HEK293 (cell line): ENCODE data around the gene DNASE2.
A peak's percentile ranks its signal among the peaks of the same experiment; 100 is the strongest.

Experiments
- CTCF ChIA-PET: fragments of 350-600 bp; formaldehyde crosslinking; extraction: SDS; loops from one replicate; lab custom pipeline; 2021; ENCODE audit warnings: antibody characterized with exemption; lab: Yijun Ruan, JAX
- POLR2A ChIA-PET: fragments of 300-600 bp; formaldehyde crosslinking; extraction: SDS; loops from one replicate; lab custom pipeline; 2020; ENCODE audit warnings: antibody characterized with exemption, inconsistent platforms; lab: Yijun Ruan, JAX
- H3K27ac ChIP-seq: fragments of 200-500 bp; sonication (Bioruptor generic); 2 replicates; pipeline ENCODE4 v1.5.1; 2014; ENCODE audit warnings: low read depth, low read length, control low read depth, inconsistent platforms; ENCODE audit errors: extremely low read depth
- H3K36me3 ChIP-seq, 2 experiments: fragments of 200-500 bp in 1 of 2; sonication (Bioruptor generic) in 1 of 2; 1 replicate in 1 of 2; 2 replicates in 1 of 2; pipeline ENCODE4 v1.5.1; 2014 to 2017; ENCODE audit warnings: inconsistent platforms in 2 of 2, low read length in 2 of 2; ENCODE audit not compliant: control insufficient read depth in 2 of 2, insufficient read depth in 1 of 2
- H3K4me1 ChIP-seq: fragments of 200-500 bp; sonication (Bioruptor generic); 2 replicates; pipeline ENCODE4 v1.5.1; 2014; ENCODE audit warnings: mild to moderate bottlenecking, low read length, inconsistent platforms; ENCODE audit not compliant: control insufficient read depth, insufficient read depth
- H3K4me3 ChIP-seq: 2 replicates; pipeline ENCODE4 v1.5.1; 2011; ENCODE audit warnings: low read depth, mild to moderate bottlenecking, control low read depth, low read length, moderate library complexity
- H3K9me3 ChIP-seq: fragments of 200-500 bp; sonication (Bioruptor generic); 2 replicates; pipeline ENCODE4 v1.5.1; 2014; ENCODE audit warnings: low read depth, low read length, inconsistent platforms; ENCODE audit not compliant: control insufficient read depth, insufficient read depth
- GLIS1 ChIP-seq: fragments of 450-650 bp; formaldehyde crosslinking; IDR thresholded peaks from 2 replicates; pipeline ENCODE4 v1.5.1; 2016; ENCODE audit warnings: missing biosample characterization, missing genetic modification characterization
- GLIS2 ChIP-seq: fragments of 450-650 bp; formaldehyde crosslinking; IDR thresholded peaks from 2 replicates; pipeline ENCODE4 v1.5.1; 2016; ENCODE audit warnings: missing biosample characterization, missing genetic modification characterization
- KLF9 ChIP-seq: fragments of 450-650 bp; formaldehyde crosslinking; IDR thresholded peaks from 2 replicates; pipeline ENCODE4 v1.5.1; 2016; ENCODE audit warnings: missing biosample characterization, missing genetic modification characterization, low read depth
- SCRT1 ChIP-seq: fragments of 450-650 bp; formaldehyde crosslinking; IDR thresholded peaks from 2 replicates; pipeline ENCODE4 v1.5.1; 2016; ENCODE audit warnings: missing biosample characterization, missing genetic modification characterization, borderline replicate concordance
- SCRT2 ChIP-seq: fragments of 450-650 bp; formaldehyde crosslinking; IDR thresholded peaks from 2 replicates; pipeline ENCODE4 v1.5.1; 2016; ENCODE audit warnings: missing biosample characterization, missing genetic modification characterization
- ZBTB20 ChIP-seq: fragments of 450-650 bp; formaldehyde crosslinking; IDR thresholded peaks from 2 replicates; pipeline ENCODE4 v1.5.1; 2016; ENCODE audit warnings: missing biosample characterization, missing genetic modification characterization
- ZBTB8A ChIP-seq: fragments of 450-650 bp; formaldehyde crosslinking; IDR thresholded peaks from 2 replicates; pipeline ENCODE4 v1.5.1; 2016; ENCODE audit warnings: missing biosample characterization, missing genetic modification characterization
- ZNF121 ChIP-seq: fragments of 450-650 bp; formaldehyde crosslinking; IDR thresholded peaks from 2 replicates; pipeline ENCODE4 v1.5.1; 2016; ENCODE audit warnings: missing biosample characterization, missing genetic modification characterization
- ZNF169 ChIP-seq: fragments of 450-650 bp; formaldehyde crosslinking; IDR thresholded peaks from 2 replicates; pipeline ENCODE4 v1.5.1; 2016; ENCODE audit warnings: missing biosample characterization, missing genetic modification characterization
- ZNF18 ChIP-seq: fragments of 450-650 bp; formaldehyde crosslinking; IDR thresholded peaks from 2 replicates; pipeline ENCODE4 v1.5.1; 2016; ENCODE audit warnings: missing biosample characterization, missing genetic modification characterization
- ZNF2 ChIP-seq: fragments of 450-650 bp; formaldehyde crosslinking; IDR thresholded peaks from 2 replicates; pipeline ENCODE4 v1.5.1; 2016; ENCODE audit warnings: missing biosample characterization, missing genetic modification characterization
- ZNF292 ChIP-seq: fragments of 450-650 bp; formaldehyde crosslinking; IDR thresholded peaks from 2 replicates; pipeline ENCODE4 v1.5.1; 2016; ENCODE audit warnings: low read depth, missing biosample characterization, missing genetic modification characterization, borderline replicate concordance
- ZNF335 ChIP-seq: fragments of 450-650 bp; formaldehyde crosslinking; conservative IDR thresholded peaks from 2 replicates; pipeline ENCODE4 v1.5.1; 2016; ENCODE audit warnings: missing biosample characterization, missing genetic modification characterization
- ZNF585B ChIP-seq: fragments of 450-650 bp; formaldehyde crosslinking; IDR thresholded peaks from 2 replicates; pipeline ENCODE4 v1.5.1; 2016; ENCODE audit warnings: missing biosample characterization, missing genetic modification characterization
- TF ChIP-seq, protein P1 (sequence below): fragments of 450-650 bp; formaldehyde crosslinking; IDR thresholded peaks from 2 replicates; pipeline ENCODE4 v1.5.1; 2016; ENCODE audit warnings: missing biosample characterization, missing genetic modification characterization
- TF ChIP-seq, protein P2 (sequence below): fragments of 450-650 bp; formaldehyde crosslinking; IDR thresholded peaks from 2 replicates; pipeline ENCODE4 v1.5.1; 2016; ENCODE audit warnings: missing biosample characterization, missing genetic modification characterization
- TF ChIP-seq, protein P3 (sequence below): fragments of 450-650 bp; formaldehyde crosslinking; IDR thresholded peaks from 2 replicates; pipeline ENCODE4 v1.5.1; 2016; ENCODE audit warnings: missing biosample characterization, missing genetic modification characterization
- TF ChIP-seq, protein P4 (sequence below): fragments of 450-650 bp; formaldehyde crosslinking; optimal IDR thresholded peaks from 2 replicates; pipeline ENCODE3; 2016; ENCODE audit warnings: missing biosample characterization, mild to moderate bottlenecking, missing genetic modification characterization

The DNASE2 gene

GRCh38 chr19:12885749-12886650 is 4.8 kb upstream of the DNASE2 start:
- Histone ChIP-seq H3K4me3 (no peak overlapping the region), H3K27ac (no peak overlapping the region; the same call in 1 of the 2 replicates), H3K9me3 (no peaks in the 10 kb centered on the region), H3K4me1 (no peaks in the 10 kb centered on the region), H3K36me3 (no peaks in the 10 kb centered on the region)
- ChIA-PET POLR2A (interaction anchor here (0.7 to 1.6 kb wide), 10 partner anchors 28 to 95 kb away, joined by 3 to 10 read pairs (median 3); partner anchors contain the start of genes CALR, FARSA, JUNB and SYCE2), CTCF (interaction anchor here (0.6 to 2.1 kb wide), 10 partner anchors 9 to 79 kb away, joined by 3 to 15 read pairs (median 4); no protein-coding TSS in a partner anchor)
- TF ChIP-seq, protein P1, sequence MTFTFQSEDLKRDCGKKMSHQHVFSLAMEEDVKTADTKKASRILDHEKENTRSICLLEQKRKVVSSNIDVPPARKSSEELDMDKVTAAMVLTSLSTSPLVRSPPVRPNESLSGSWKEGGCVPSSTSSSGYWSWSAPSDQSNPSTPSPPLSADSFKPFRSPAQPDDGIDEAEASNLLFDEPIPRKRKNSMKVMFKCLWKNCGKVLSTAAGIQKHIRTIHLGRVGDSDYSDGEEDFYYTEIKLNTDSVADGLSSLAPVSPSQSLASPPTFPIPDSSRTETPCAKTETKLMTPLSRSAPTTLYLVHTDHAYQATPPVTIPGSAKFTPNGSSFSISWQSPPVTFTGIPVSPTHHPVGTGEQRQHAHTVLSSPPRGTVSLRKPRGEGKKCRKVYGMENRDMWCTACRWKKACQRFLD (tag by site-specific recombination), result no peak
- TF ChIP-seq ZNF121, result 0 out of 2 replicates have a peak, but pooled peaks have one; percentile 40

GRCh38 chr19:12884926-12885748 is 3.9 kb upstream of the DNASE2 start:
- H3K4me1 ChIP-seq, result no peaks in the 10 kb centered on the region
- H3K36me3 ChIP-seq, result no peaks in the 10 kb centered on the region
- H3K4me3 ChIP-seq, result peak overlapping the region; percentile 29
- H3K9me3 ChIP-seq, result no peaks in the 10 kb centered on the region
- CTCF ChIA-PET, result interaction anchor here (0.6 to 2.1 kb wide), 15 partner anchors 10 to 794 kb away, joined by 3 to 15 read pairs (median 4); partner anchors contain the start of gene RAD23A
- 0 out of 2 replicates have a peak, but pooled peaks have one; percentile 16 for TF ChIP-seq SCRT1
- peak; percentile 57; the same call in 1 of the 2 replicates for TF ChIP-seq SCRT2
- TF ChIP-seq ZNF292, result no peak
- no peak for TF ChIP-seq ZNF18 (tag by site-specific recombination)
- TF ChIP-seq, protein P2, sequence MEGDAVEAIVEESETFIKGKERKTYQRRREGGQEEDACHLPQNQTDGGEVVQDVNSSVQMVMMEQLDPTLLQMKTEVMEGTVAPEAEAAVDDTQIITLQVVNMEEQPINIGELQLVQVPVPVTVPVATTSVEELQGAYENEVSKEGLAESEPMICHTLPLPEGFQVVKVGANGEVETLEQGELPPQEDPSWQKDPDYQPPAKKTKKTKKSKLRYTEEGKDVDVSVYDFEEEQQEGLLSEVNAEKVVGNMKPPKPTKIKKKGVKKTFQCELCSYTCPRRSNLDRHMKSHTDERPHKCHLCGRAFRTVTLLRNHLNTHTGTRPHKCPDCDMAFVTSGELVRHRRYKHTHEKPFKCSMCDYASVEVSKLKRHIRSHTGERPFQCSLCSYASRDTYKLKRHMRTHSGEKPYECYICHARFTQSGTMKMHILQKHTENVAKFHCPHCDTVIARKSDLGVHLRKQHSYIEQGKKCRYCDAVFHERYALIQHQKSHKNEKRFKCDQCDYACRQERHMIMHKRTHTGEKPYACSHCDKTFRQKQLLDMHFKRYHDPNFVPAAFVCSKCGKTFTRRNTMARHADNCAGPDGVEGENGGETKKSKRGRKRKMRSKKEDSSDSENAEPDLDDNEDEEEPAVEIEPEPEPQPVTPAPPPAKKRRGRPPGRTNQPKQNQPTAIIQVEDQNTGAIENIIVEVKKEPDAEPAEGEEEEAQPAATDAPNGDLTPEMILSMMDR, result peak; percentile 11; the same call in 1 of the 2 replicates
- TF ChIP-seq GLIS2 (tag by site-specific recombination), result peak; percentile 41; the same call in 1 of the 2 replicates
- TF ChIP-seq KLF9 (tag by site-specific recombination), result 0 out of 2 replicates have a peak, but pooled peaks have one; percentile 46
- peak; percentile 50 for TF ChIP-seq ZBTB8A (tag by site-specific recombination)
- TF ChIP-seq ZBTB20 (tag by site-specific recombination), result peak; percentile 89
- TF ChIP-seq ZNF169, result no peak
- peak; percentile 79 for TF ChIP-seq GLIS1
- 0 out of 2 replicates have a peak, but pooled peaks have one; percentile 23 for TF ChIP-seq ZNF335 (tag by site-specific recombination)
- TF ChIP-seq, protein P3, sequence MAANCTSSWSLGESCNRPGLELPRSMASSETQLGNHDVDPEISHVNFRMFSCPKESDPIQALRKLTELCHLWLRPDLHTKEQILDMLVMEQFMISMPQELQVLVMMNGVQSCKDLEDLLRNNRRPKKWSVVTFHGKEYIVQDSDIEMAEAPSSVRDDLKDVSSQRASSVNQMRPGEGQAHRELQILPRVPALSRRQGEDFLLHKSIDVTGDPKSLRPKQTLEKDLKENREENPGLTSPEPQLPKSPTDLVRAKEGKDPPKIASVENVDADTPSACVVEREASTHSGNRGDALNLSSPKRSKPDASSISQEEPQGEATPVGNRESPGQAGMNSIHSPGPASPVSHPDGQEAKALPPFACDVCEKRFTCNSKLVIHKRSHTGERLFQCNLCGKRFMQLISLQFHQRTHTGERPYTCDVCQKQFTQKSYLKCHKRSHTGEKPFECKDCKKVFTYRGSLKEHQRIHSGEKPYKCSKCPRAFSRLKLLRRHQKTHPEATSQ (tag by site-specific recombination), result no peak
- TF ChIP-seq, protein P4, sequence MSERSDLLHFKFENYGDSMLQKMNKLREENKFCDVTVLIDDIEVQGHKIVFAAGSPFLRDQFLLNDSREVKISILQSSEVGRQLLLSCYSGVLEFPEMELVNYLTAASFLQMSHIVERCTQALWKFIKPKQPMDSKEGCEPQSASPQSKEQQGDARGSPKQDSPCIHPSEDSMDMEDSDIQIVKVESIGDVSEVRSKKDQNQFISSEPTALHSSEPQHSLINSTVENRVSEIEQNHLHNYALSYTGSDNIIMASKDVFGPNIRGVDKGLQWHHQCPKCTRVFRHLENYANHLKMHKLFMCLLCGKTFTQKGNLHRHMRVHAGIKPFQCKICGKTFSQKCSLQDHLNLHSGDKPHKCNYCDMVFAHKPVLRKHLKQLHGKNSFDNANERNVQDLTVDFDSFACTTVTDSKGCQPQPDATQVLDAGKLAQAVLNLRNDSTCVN, result peak; percentile 74
- TF ChIP-seq ZNF585B (tag by site-specific recombination), result no peak
- TF ChIP-seq ZNF2 (tag by site-specific recombination), result peak; percentile 24; the same call in 1 of the 2 replicates
- POLR2A ChIA-PET, result interaction anchor here (0.6 to 1.6 kb wide), 12 partner anchors 10 to 94 kb away, joined by 3 to 10 read pairs (median 3); partner anchors contain the start of genes CALR, FARSA, JUNB and RNASEH2A
- peak overlapping the region; percentile 21; the same call in 1 of the 2 replicates for H3K27ac ChIP-seq
